CD4-positive, alpha-beta T cell treated with Interleukin-4 for 1 hour (primary cell): ENCODE measurements around the gene KRTAP19-7.

ENCODE experiments used
- DNase-seq, 2 donors: peaks; one replicate each; pipeline ENCODE4 v3.0.0-alpha.2; 2020 to 2022

KRTAP19-7 gene

GRCh38 chr21:30561264-30561895 is at the start of gene KRTAP19-7:
KRTAP19-7 (minus strand) TSS chr21:30561314; CDS start chr21:30561289, 25 bp downstream.
- no peak for DNase-seq

- DNase-seq: no peak
These were observed 44.9 kb upstream of the KRTAP19-7 start for GRCh38 chr21:30605968-30606367.

- no peak for DNase-seq
These were observed 39.7 kb upstream of the KRTAP19-7 start, which contains the start of gene KRTAP22-1 for GRCh38 chr21:30600787-30601186. KRTAP22-1 (plus strand) TSS chr21:30601087.

GRCh38 chr21:30598802-30599201 is 37.7 kb upstream of the KRTAP19-7 start, which contains the start of gene KRTAP6-2:
KRTAP6-2 (minus strand) TSS chr21:30598902; CDS start chr21:30598874, 28 bp downstream.
- no peak for DNase-seq

- DNase-seq: no peak
These were observed 31.0 kb upstream of the KRTAP19-7 start, which contains the start of gene KRTAP6-3 for GRCh38 chr21:30592140-30592539. KRTAP6-3 (plus strand) TSS chr21:30592440; CDS start chr21:30592446, 6 bp downstream.

GRCh38 chr21:30590297-30590696 is 29.2 kb upstream of the KRTAP19-7 start, which contains the start of gene KRTAP22-2:
KRTAP22-2 (minus strand) TSS chr21:30590397.
- no peak for DNase-seq

- no peak for DNase-seq
These were observed 21.8 kb upstream of the KRTAP19-7 start for GRCh38 chr21:30582870-30583269.

GRCh38 chr21:30580132-30580531 is 19.0 kb upstream of the KRTAP19-7 start:
- no peak for DNase-seq

- no peak for DNase-seq
These were observed 18.2 kb upstream of the KRTAP19-7 start for GRCh38 chr21:30579346-30579745.

- no peak for DNase-seq
These were observed 16.7 kb upstream of the KRTAP19-7 start for GRCh38 chr21:30577766-30578165.

GRCh38 chr21:30567617-30568016 is 6.5 kb upstream of the KRTAP19-7 start:
- DNase-seq: no peak

- DNase-seq: no peak
These were observed 2.5 kb upstream of the KRTAP19-7 start for GRCh38 chr21:30563630-30564029.

- no peak for DNase-seq
These were observed 2.0 kb upstream of the KRTAP19-7 start for GRCh38 chr21:30563072-30563471.

GRCh38 chr21:30561957-30562356 is 843 bp upstream of the KRTAP19-7 start:
- no peak for DNase-seq

- DNase-seq: no peak
These were observed 6.0 kb downstream of the KRTAP19-7 start for GRCh38 chr21:30555095-30555494.

GRCh38 chr21:30552782-30553181 is 8.3 kb downstream of the KRTAP19-7 start:
- DNase-seq: no peak

GRCh38 chr21:30541764-30542163 is 19.4 kb downstream of the KRTAP19-7 start, which contains the start of gene KRTAP19-6:
KRTAP19-6 (minus strand) TSS chr21:30541864; CDS start chr21:30541833, 31 bp downstream.
- DNase-seq: no peak

GRCh38 chr21:30518876-30519275 is 42.2 kb downstream of the KRTAP19-7 start:
- DNase-seq: no peak

- DNase-seq: no peak
These were observed 45.4 kb downstream of the KRTAP19-7 start for GRCh38 chr21:30515681-30516080.
